A549 (cell line): ENCODE results near the gene ZIC1. TPM values are rescaled to one million over a fixed set of nuclear protein-coding genes. Genes with fewer than 3 reads are reported as not detected.

Experiments used
- ATAC-seq, 2 experiments: fragments of 200-7000 bp in 1 of 2; fragments of >200 bp in 1 of 2; cut with Nextera tagmentation in 1 of 2; cut with Tn5 transposase in 1 of 2; 3 replicates each; pipeline versions ENCODE4 v1.8.0 to v1.9.1; 2018 to 2020; ENCODE audit warnings: mild to moderate bottlenecking in 1 of 2, moderate library complexity in 1 of 2
- CTCF ChIA-PET: fragments of 300-600 bp; sonication (Branson Sonifier 250); formaldehyde crosslinking; extraction: SDS; loops from one replicate; lab custom pipeline; 2021; ENCODE audit warnings: antibody characterized with exemption, inconsistent platforms; lab: Yijun Ruan, JAX
- POLR2A ChIA-PET: fragments of 350-600 bp; formaldehyde crosslinking; extraction: SDS; loops from one replicate; lab custom pipeline; 2021; ENCODE audit warnings: antibody characterized with exemption, inconsistent platforms; lab: Yijun Ruan, JAX
- DNase-seq, 2 experiments: peaks; one replicate each; pipeline versions ENCODE4 v3.0.0 to v3.0.0-alpha.2; 2011 to 2016; ENCODE audit warnings: low read depth in 1 of 2, low spot score in 1 of 2
- FAIRE-seq: peaks from 2 replicates; lab custom pipeline; 2011; peaks lifted over from hg19 to GRCh38; lab: Jason Lieb, UNC
- H3K27ac ChIP-seq, 2 experiments: fragments of >200 bp; sonication (Bioruptor Twin); formaldehyde crosslinking; 3 replicates each; pipeline ENCODE4 v1.5.1; 2016 to 2017
- H3K4me1 ChIP-seq: fragments of >200 bp; sonication (Bioruptor Twin); formaldehyde crosslinking; 3 replicates; pipeline ENCODE4 v1.6.1; 2016
- H3K4me2 ChIP-seq: fragments of >200 bp; sonication (Bioruptor Twin); formaldehyde crosslinking; 3 replicates; pipeline ENCODE4 v1.6.1; 2016
- H3K4me3 ChIP-seq: fragments of >200 bp; sonication (Bioruptor Twin); formaldehyde crosslinking; 3 replicates; pipeline ENCODE4 v1.5.1; 2016
- H3K9me3 ChIP-seq: fragments of >200 bp; sonication (Bioruptor Twin); formaldehyde crosslinking; 3 replicates; pipeline ENCODE4 v1.6.1; 2016
- CBX8 ChIP-seq: fragments of 200-600 bp; sonication (generic); IDR thresholded peaks from 2 replicates; pipeline ENCODE4 v1.6.1; 2016
- CHD2 ChIP-seq: fragments of 150-350 bp; IDR thresholded peaks from 2 replicates; pipeline ENCODE4 v1.6.1; 2014; ENCODE audit warnings: low read length; ENCODE audit not compliant: partially characterized antibody
- E2F6 ChIP-seq: IDR thresholded peaks from 2 replicates; pipeline ENCODE4 v1.6.1; 2012; ENCODE audit warnings: low read depth, borderline replicate concordance
- EP300 ChIP-seq, 2 experiments: fragments of >200 bp; sonication (Bioruptor Twin); formaldehyde crosslinking; IDR thresholded peaks; 2 replicates in 1 of 2; 3 replicates in 1 of 2; pipeline ENCODE4 v1.6.1; 2016 to 2017
- ESRRA ChIP-seq: fragments of 150-350 bp; IDR thresholded peaks from 2 replicates; pipeline ENCODE4 v1.6.1; 2014; ENCODE audit warnings: mild to moderate bottlenecking, low read length, borderline replicate concordance
- FOSB ChIP-seq: fragments of 250-450 bp; sonication (Bioruptor Pico); IDR thresholded peaks from 2 replicates; pipeline ENCODE4 v1.5.0; 2020; ENCODE audit warnings: mild to moderate bottlenecking, moderate library complexity
- FOXS1 ChIP-seq: fragments of 250-450 bp; sonication (Bioruptor Pico); IDR thresholded peaks from 2 replicates; pipeline ENCODE4 v1.5.0; 2020; ENCODE audit warnings: mild to moderate bottlenecking, moderate library complexity
- HDAC2 ChIP-seq: fragments of 200-600 bp; sonication (generic); IDR thresholded peaks from 2 replicates; pipeline ENCODE4 v1.6.1; 2016
- HES2 ChIP-seq: fragments of >200 bp; sonication (Bioruptor Twin); formaldehyde crosslinking; IDR thresholded peaks from 2 replicates; pipeline ENCODE4 v1.6.1; 2016
- HMGXB4 ChIP-seq: fragments of 250-450 bp; sonication (Bioruptor Pico); IDR thresholded peaks from 2 replicates; pipeline ENCODE4 v1.5.0; 2021; ENCODE audit warnings: mild to moderate bottlenecking, moderate library complexity, borderline replicate concordance
- HOXB13 ChIP-seq: fragments of 250-450 bp; sonication (Bioruptor Pico); IDR thresholded peaks from 2 replicates; pipeline ENCODE4 v1.5.0; 2020; ENCODE audit warnings: low read depth, mild to moderate bottlenecking, moderate library complexity
- HOXB5 ChIP-seq: fragments of 250-450 bp; sonication (Bioruptor Pico); IDR thresholded peaks from 2 replicates; pipeline ENCODE4 v1.5.0; 2020; ENCODE audit warnings: mild to moderate bottlenecking, moderate library complexity
- JUN ChIP-seq, 2 experiments: fragments of >200 bp; sonication (Bioruptor Twin); formaldehyde crosslinking; IDR thresholded peaks; 2 replicates in 1 of 2; 3 replicates in 1 of 2; pipeline ENCODE4 v1.6.1; 2016 to 2017
- KDM5A ChIP-seq: fragments of 200-600 bp; sonication (generic); IDR thresholded peaks from 2 replicates; pipeline ENCODE4 v1.6.1; 2016; ENCODE audit warnings: antibody characterized with exemption, mild to moderate bottlenecking
- MAFK ChIP-seq: fragments of 450-650 bp; IDR thresholded peaks from 2 replicates; pipeline ENCODE4 v1.6.1; 2014; ENCODE audit not compliant: partially characterized antibody
- PBX3 ChIP-seq: IDR thresholded peaks from 2 replicates; pipeline ENCODE4 v1.6.1; 2012
- PHF8 ChIP-seq: fragments of 200-600 bp; sonication (generic); IDR thresholded peaks from 2 replicates; pipeline ENCODE4 v1.6.1; 2016; ENCODE audit warnings: low read depth, mild to moderate bottlenecking, antibody characterized with exemption, moderate library complexity, borderline replicate concordance
- RAD21 ChIP-seq, 2 experiments: fragments of >200 bp in 1 of 2; sonication (Bioruptor Twin) in 1 of 2; formaldehyde crosslinking in 1 of 2; IDR thresholded peaks in 1 of 2; conservative IDR thresholded peaks in 1 of 2; 2 replicates in 1 of 2; 3 replicates in 1 of 2; pipeline ENCODE4 v1.6.1; 2012 to 2018; ENCODE audit warnings: inconsistent platforms in 1 of 2
- RCOR1 ChIP-seq: fragments of 150-350 bp; IDR thresholded peaks from 2 replicates; pipeline ENCODE4 v1.6.1; 2014; ENCODE audit warnings: antibody characterized with exemption, low read length, low read depth
- REST ChIP-seq: fragments of 200-600 bp; sonication (generic); IDR thresholded peaks from 2 replicates; pipeline ENCODE4 v1.6.1; 2016; ENCODE audit warnings: antibody characterized with exemption, mild to moderate bottlenecking, moderate library complexity
- RFX5 ChIP-seq: fragments of 450-650 bp; IDR thresholded peaks from 2 replicates; pipeline ENCODE4 v1.7.1; 2014; ENCODE audit warnings: antibody characterized with exemption, mild to moderate bottlenecking, moderate library complexity
- SREBF2 ChIP-seq: fragments of 450-650 bp; IDR thresholded peaks from 2 replicates; pipeline ENCODE4 v1.6.1; 2014; ENCODE audit warnings: mild to moderate bottlenecking, moderate library complexity
- TFCP2L1 ChIP-seq: fragments of 250-450 bp; sonication (Bioruptor Pico); IDR thresholded peaks from 2 replicates; pipeline ENCODE4 v1.5.0; 2021; ENCODE audit warnings: mild to moderate bottlenecking
- ZC3H11A ChIP-seq: fragments of 450-650 bp; IDR thresholded peaks from 2 replicates; pipeline ENCODE4 v1.6.1; 2014; ENCODE audit warnings: antibody characterized with exemption, mild to moderate bottlenecking
- WGBS: methylation state at CpG from one replicate; pipeline ENCODE4 v1.1.6; 2017; ENCODE audit errors: missing lambda C conversion rate; 5-methylcytosine and 5-hydroxymethylcytosine counted together
- polyA plus RNA-seq, 4 experiments: library from polyadenylated mRNA; depleted of rRNA in 3 of 4; stranded (reverse); fragments of >200 nt; fragmentation: RNase III in 1 of 4; extraction: RNeasy Plus Mini Kit Qiagen cat#74134 plus additional on column Dnase treatment in 1 of 4; gene quantifications; 2 replicates in 3 of 4; 3 replicates in 1 of 4; pipeline ENCODE4 v1.2.3, GENCODE V29; 2011 to 2017

Gene ZIC1
- polyA plus RNA-seq, 2 of the 4 experiments (the other 2 are of a cell fraction), result 0.01 TPM; not detected in 1

GRCh38 chr3:147389717-147390116 is 19.4 kb upstream of the ZIC1 start (continued):
- TF ChIP-seq HOXB5, result no peak
- no peak for TF ChIP-seq CHD2
- no peak for TF ChIP-seq RFX5
- TF ChIP-seq TFCP2L1, result no peak
- no peak for TF ChIP-seq RAD21 (conservative IDR thresholded peaks at IDR 0.05 in 1 of 2, IDR thresholded peaks at IDR 0.05 in 1 of 2)
- TF ChIP-seq E2F6, result no peak

- H3K4me3 ChIP-seq, result no peak overlapping the region
- WGBS, result 84% methylated on average over 76 of the region's 77 CpGs
- DNase-seq (no peak), FAIRE-seq (no peak), ATAC-seq (no peak)
- ChIA-PET CTCF (interaction anchor here (0.6 kb wide), 1 partner anchor 8 kb away, joined by 4 read pairs; no protein-coding TSS in a partner anchor), POLR2A (no interaction called here)
- TF ChIP-seq HOXB13 (CRISPR knock-in tag) (no peak), SREBF2 (no peak), REST (no peak), HDAC2 (no peak), TFCP2L1 (no peak), RFX5 (no peak), CHD2 (no peak), ESRRA (no peak), HMGXB4 (CRISPR knock-in tag) (no peak), HOXB5 (no peak), EP300 (IDR thresholded peaks at IDR 0.05) (no peak)
- no peak overlapping the region for H3K27ac ChIP-seq
- no peak overlapping the region for H3K4me2 ChIP-seq
- H3K9me3 ChIP-seq, result no peaks in the 10 kb centered on the region
- no peaks in the 10 kb centered on the region for H3K4me1 ChIP-seq
Observed at GRCh38 chr3:147390589-147391569, 18.3 kb upstream of the ZIC1 start.

- no peak overlapping the region for H3K4me3 ChIP-seq
- no peak for FAIRE-seq
- no peak for DNase-seq
- no peaks in the 10 kb centered on the region for H3K4me1 ChIP-seq
- CTCF ChIA-PET, result no interaction called here
- no peaks in the 10 kb centered on the region for H3K9me3 ChIP-seq
- no peak; a peak in 1 of 6 replicates for ATAC-seq
- POLR2A ChIA-PET, result no interaction called here
- H3K4me2 ChIP-seq, result no peak overlapping the region
- 66% methylated on average over 44 of the region's 51 CpGs for WGBS
- H3K27ac ChIP-seq, result no peak overlapping the region
- TF ChIP-seq PHF8 (no peak), PBX3 (no peak), RCOR1 (no peak), FOSB (CRISPR knock-in tag) (no peak), JUN (IDR thresholded peaks at IDR 0.05) (no peak), E2F6 (no peak), HOXB5 (no peak), KDM5A (no peak), FOXS1 (CRISPR knock-in tag) (no peak), TFCP2L1 (no peak), ZC3H11A (no peak), MAFK (no peak), HES2 (no peak), CBX8 (no peak)
Observed at GRCh38 chr3:147391781-147392624, 17.2 kb upstream of the ZIC1 start.
